C4-2B (cell line): ENCODE data around the gene NCOR2.

Source experiments
- H3K27ac ChIP-seq: fragments of 450-650 bp; 2 replicates; pipeline ENCODE4 v1.5.1; 2017
- CTCF ChIP-seq: fragments of 450-650 bp; conservative IDR thresholded peaks from 2 replicates; pipeline ENCODE4 v1.5.1; 2017; ENCODE audit warnings: mild to moderate bottlenecking
- ZFX ChIP-seq: fragments of 450-650 bp; IDR thresholded peaks from 2 replicates; pipeline ENCODE4 v1.6.1; 2017

NCOR2 gene

GRCh38 chr12:124542021-124542949 lies 25.1 kb downstream of the NCOR2 start:
- H3K27ac ChIP-seq: no peak overlapping the region
- TF ChIP-seq ZFX: no peak
- TF ChIP-seq CTCF: no peak

GRCh38 chr12:124541322-124541721 lies 26.1 kb downstream of the NCOR2 start:
- TF ChIP-seq CTCF: no peak
- no peak for TF ChIP-seq ZFX
- no peak overlapping the region for H3K27ac ChIP-seq

- H3K27ac ChIP-seq: no peak overlapping the region
- no peak for TF ChIP-seq ZFX
- no peak for TF ChIP-seq CTCF
These were observed 28.0 kb downstream of the NCOR2 start for GRCh38 chr12:124539084-124540041.

GRCh38 chr12:124538194-124539082 lies 29.0 kb downstream of the NCOR2 start:
- no peak overlapping the region for H3K27ac ChIP-seq
- TF ChIP-seq ZFX (no peak), CTCF (no peak)

GRCh38 chr12:124537525-124538193 lies 29.8 kb downstream of the NCOR2 start:
- no peak overlapping the region for H3K27ac ChIP-seq
- TF ChIP-seq CTCF (no peak), ZFX (no peak)

GRCh38 chr12:124536641-124537040 lies 30.8 kb downstream of the NCOR2 start:
- H3K27ac ChIP-seq: no peak overlapping the region
- no peak for TF ChIP-seq ZFX
- no peak for TF ChIP-seq CTCF
